ENCODE data around the gene ZNF552. TPM values are rescaled to one million over a fixed set of nuclear protein-coding genes. Genes with fewer than 3 reads are reported as not detected.
"Not testable (repeated sequence)": the region's sequence is repeated elsewhere in the genome, so short reads cannot be mapped to it uniquely, and the experiment has no call there.

ZNF552 gene
- total RNA-seq, 1 experiment from 2014 or later = 12.0 TPM

- Histone ChIP-seq H3K4me3 (ENCODE audit: low read length) (peak overlapping the region; percentile 80), H4K20me1 (ENCODE audit: low read length) (no peaks in the 10 kb centered on the region), H3K9ac (ENCODE audit: low read length) (peak overlapping the region; percentile 79), H3K27me3 (ENCODE audit: low read length) (no peaks in the 10 kb centered on the region), H3K36me3 (ENCODE audit: low read depth, low read length) (peaks cover 15% of the 10 kb centered on the region; the same call in 1 of the 2 replicates), H3K9me3 (ENCODE audit: low read length) (no peaks in the 10 kb centered on the region), H3F3A (ENCODE audit: low read length, unreplicated experiment) (no peaks in the 10 kb centered on the region), H3K4me2 (ENCODE audit: low read length) (peak overlapping the region; percentile 98), H3K79me2 (ENCODE audit: low read length) (peaks cover 31% of the 10 kb centered on the region), H3K9me2 (replicated peaks; ENCODE audit: low read length) (no peaks in the 10 kb centered on the region), H3K27ac (ENCODE audit: low read length) (peak overlapping the region; percentile 22), H2AFZ (ENCODE audit: low read length) (peak overlapping the region; percentile 67), H3K4me1 (ENCODE audit: insufficient read depth, low read length) (peaks cover 10% of the 10 kb centered on the region)
- intact Hi-C loops (cut with micrococcal nuclease) = loop anchor here (2.0 to 10.0 kb wide), 3 partner anchors 67 to 341 kb away; partner anchors contain the start of genes ZNF211, ZNF329 and ZNF776
- peak; percentile 58 for DNase-seq
- ChIA-PET CTCF (no interaction called here), POLR2A (ENCODE audit: unreplicated experiment) (no interaction called here)
- BruUV-seq (replicated peaks) = no TSS peak
- TF ChIP-seq EZH2phosphoT487 (IDR thresholded peaks at IDR 0.05; ENCODE audit: borderline replicate concordance, low read length) = no peak
- TF ChIP-seq EZH2 (IDR thresholded peaks at IDR 0.05; ENCODE audit: low read length, unreplicated experiment) = no peak
- TF ChIP-seq CTCF (conservative IDR thresholded peaks at IDR 0.05; ENCODE audit: low read depth, low read length) = no peak
- peak; percentile 44 for ATAC-seq
Observed at GRCh38 chr19:57813919-57814504, 701 bp downstream of the ZNF552 start.

- ATAC-seq; H4K20me1 ChIP-seq (ENCODE audit: low read length); BruUV-seq (replicated peaks); H3F3A ChIP-seq (ENCODE audit: low read length, unreplicated experiment); DNase-seq; H3K9me3 ChIP-seq (ENCODE audit: low read length); CTCF ChIA-PET; H2AFZ ChIP-seq (ENCODE audit: low read length); H3K4me1 ChIP-seq (ENCODE audit: insufficient read depth, low read length); H3K9me2 ChIP-seq (replicated peaks; ENCODE audit: low read length); H3K27me3 ChIP-seq (ENCODE audit: low read length): not testable (repeated sequence)
- H3K27ac ChIP-seq (ENCODE audit: low read length) = 0 out of 2 replicates have a peak overlapping the region, but pooled peaks have one; percentile 22
- H3K36me3 ChIP-seq (ENCODE audit: low read depth, low read length) = peaks cover 19% of the 10 kb centered on the region
- peak overlapping the region; percentile 80 for H3K4me3 ChIP-seq (ENCODE audit: low read length)
- intact Hi-C loops (cut with micrococcal nuclease) = loop anchor here (10.0 kb wide), 2 partner anchors 178 to 342 kb away; partner anchors contain the start of genes ZNF211 and ZNF329
- H3K4me2 ChIP-seq (ENCODE audit: low read length) = peak overlapping the region; percentile 98
- H3K79me2 ChIP-seq (ENCODE audit: low read length) = peaks cover 31% of the 10 kb centered on the region
- H3K9ac ChIP-seq (ENCODE audit: low read length) = peak overlapping the region; percentile 79
- POLR2A ChIA-PET (ENCODE audit: unreplicated experiment) = interaction anchor here (0.6 kb wide), 1 partner anchor 88 kb away, joined by 4 read pairs; no protein-coding TSS in a partner anchor
Observed at GRCh38 chr19:57812975-57813820, 1.5 kb downstream of the ZNF552 start.

DNA sequence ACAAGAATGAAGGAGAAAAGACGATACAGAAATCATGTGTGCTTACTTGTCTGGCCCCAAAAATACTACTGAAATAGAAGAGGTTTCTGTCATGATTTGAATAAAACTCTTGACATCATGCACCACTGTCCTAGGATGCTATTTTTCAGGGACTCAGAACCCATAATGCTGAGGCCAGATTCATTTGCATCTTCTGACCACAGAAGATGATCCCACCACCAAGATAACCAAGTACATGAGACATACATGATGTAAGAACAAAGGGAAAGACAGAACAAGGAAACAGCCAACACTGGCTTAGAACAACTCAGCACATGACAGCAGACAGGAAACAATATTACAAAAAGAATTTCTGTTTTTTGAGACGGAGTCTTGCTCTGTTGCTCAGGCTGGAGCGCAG, 2.5 kb downstream of the ZNF552 start:
- no peaks in the 10 kb centered on the region for H3K9me2 ChIP-seq (replicated peaks; ENCODE audit: low read length)
- H3K4me2 ChIP-seq (ENCODE audit: low read length) = no peak overlapping the region
- peaks cover 10% of the 10 kb centered on the region for H3K4me1 ChIP-seq (ENCODE audit: insufficient read depth, low read length)
- intact Hi-C loops (cut with micrococcal nuclease) = loop anchor here (10.0 kb wide), 2 partner anchors 177 to 343 kb away; partner anchors contain the start of genes ZNF211 and ZNF329
- H3K9ac ChIP-seq (ENCODE audit: low read length) = no peak overlapping the region
- DNase-seq = no peak
- H4K20me1 ChIP-seq (ENCODE audit: low read length) = no peaks in the 10 kb centered on the region
- H3K36me3 ChIP-seq (ENCODE audit: low read depth, low read length) = peaks cover 20% of the 10 kb centered on the region
- CTCF ChIA-PET = no interaction called here
- H3K79me2 ChIP-seq (ENCODE audit: low read length) = peaks cover 31% of the 10 kb centered on the region
- no peak for TF ChIP-seq EZH2 (IDR thresholded peaks at IDR 0.05; ENCODE audit: low read length, unreplicated experiment)
- TF ChIP-seq EZH2phosphoT487 (IDR thresholded peaks at IDR 0.05; ENCODE audit: borderline replicate concordance, low read length) = no peak
- TF ChIP-seq CTCF (conservative IDR thresholded peaks at IDR 0.05; ENCODE audit: low read depth, low read length) = no peak
- H2AFZ ChIP-seq (ENCODE audit: low read length) = no peak overlapping the region
- no peaks in the 10 kb centered on the region for H3F3A ChIP-seq (ENCODE audit: low read length, unreplicated experiment)
- POLR2A ChIA-PET (ENCODE audit: unreplicated experiment) = interaction anchor here (0.6 kb wide), 1 partner anchor 87 kb away, joined by 4 read pairs; no protein-coding TSS in a partner anchor
- H3K27ac ChIP-seq (ENCODE audit: low read length) = no peak overlapping the region
- H3K27me3 ChIP-seq (ENCODE audit: low read length) = no peaks in the 10 kb centered on the region
- H3K9me3 ChIP-seq (ENCODE audit: low read length) = no peaks in the 10 kb centered on the region
- no TSS peak for BruUV-seq (replicated peaks)
- no peak for ATAC-seq
- no peak overlapping the region for H3K4me3 ChIP-seq (ENCODE audit: low read length)

DNA sequence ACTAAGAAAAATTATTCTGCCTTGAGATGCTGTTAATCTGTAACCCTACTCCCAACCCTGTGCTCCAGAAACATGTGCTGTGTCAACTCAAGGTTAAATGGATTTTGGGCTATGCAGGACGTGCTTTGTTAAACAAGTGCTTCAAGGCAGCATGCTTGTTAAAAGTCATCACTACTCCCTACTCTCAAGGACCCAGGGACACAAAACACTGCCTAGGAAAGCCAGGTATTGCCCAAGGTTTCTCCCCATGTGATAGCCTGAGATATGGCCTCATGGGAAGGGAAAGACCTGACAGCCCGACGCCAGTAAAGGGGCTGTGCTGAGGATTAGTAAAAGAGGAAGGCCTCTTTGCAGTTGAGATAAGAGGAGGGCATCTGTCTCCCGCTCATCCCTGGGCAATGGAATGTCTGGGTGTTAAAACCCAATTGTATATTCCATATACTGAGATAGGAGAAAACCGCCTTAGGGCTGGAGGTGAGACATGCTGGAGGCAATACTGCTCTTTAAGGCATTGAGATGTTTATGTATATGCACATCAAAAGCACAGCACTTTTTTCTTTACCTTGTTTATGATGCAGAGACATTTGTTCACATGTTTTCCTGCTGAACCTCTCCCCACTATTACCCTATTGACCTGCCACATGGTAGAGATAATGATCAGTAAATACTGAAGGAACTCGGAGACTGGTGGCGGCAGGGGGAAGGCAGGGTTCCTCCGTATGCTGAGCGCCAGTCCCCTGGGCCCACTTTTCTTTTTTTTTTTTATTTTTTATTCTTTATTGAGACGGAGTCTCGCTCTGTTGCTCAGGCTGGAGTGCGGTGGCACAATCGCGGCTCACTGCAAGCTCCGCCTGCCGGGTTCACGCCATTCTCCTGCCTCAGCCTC, 4.1 kb downstream of the ZNF552 start:
- H3K9me3 ChIP-seq (ENCODE audit: low read length); ATAC-seq; DNase-seq; H3K4me3 ChIP-seq (ENCODE audit: low read length); H3F3A ChIP-seq (ENCODE audit: low read length, unreplicated experiment); BruUV-seq (replicated peaks); H4K20me1 ChIP-seq (ENCODE audit: low read length); CTCF ChIA-PET; H2AFZ ChIP-seq (ENCODE audit: low read length); H3K27me3 ChIP-seq (ENCODE audit: low read length); H3K27ac ChIP-seq (ENCODE audit: low read length); POLR2A ChIA-PET (ENCODE audit: unreplicated experiment); H3K4me2 ChIP-seq (ENCODE audit: low read length); H3K9ac ChIP-seq (ENCODE audit: low read length); H3K9me2 ChIP-seq (replicated peaks; ENCODE audit: low read length): not testable (repeated sequence)
- Histone ChIP-seq H3K4me1 (ENCODE audit: insufficient read depth, low read length) (peaks cover 12% of the 10 kb centered on the region), H3K79me2 (ENCODE audit: low read length) (peaks cover 40% of the 10 kb centered on the region), H3K36me3 (ENCODE audit: low read depth, low read length) (peaks cover 23% of the 10 kb centered on the region)
- intact Hi-C loops (cut with micrococcal nuclease) = loop anchor here (10.0 kb wide), 2 partner anchors 176 to 344 kb away; partner anchors contain the start of genes ZNF211 and ZNF329

Measured in PC-3 (cell line).